GM20431 (cell line): Measurements from ENCODE around the gene NEGR1.

Source experiments
- in situ Hi-C: fragments of 300-500 bp; cut with MseI, MboI; formaldehyde crosslinking; loops from one replicate; pipeline ENCODE4 v1.15.0; 2020; ENCODE audit warnings: low sequenced_read_pairs; ENCODE audit not compliant: unreplicated experiment

NEGR1 gene

GRCh38 chr1:71804140-71804539 lies 478.2 kb downstream of the NEGR1 start:
- in situ Hi-C loops: no loop called here

- in situ Hi-C loops: no loop called here
Observed at GRCh38 chr1:71796006-71796405, 486.3 kb downstream of the NEGR1 start.

GRCh38 chr1:71792264-71792663 lies 490.1 kb downstream of the NEGR1 start:
- in situ Hi-C loops: no loop called here

DNA sequence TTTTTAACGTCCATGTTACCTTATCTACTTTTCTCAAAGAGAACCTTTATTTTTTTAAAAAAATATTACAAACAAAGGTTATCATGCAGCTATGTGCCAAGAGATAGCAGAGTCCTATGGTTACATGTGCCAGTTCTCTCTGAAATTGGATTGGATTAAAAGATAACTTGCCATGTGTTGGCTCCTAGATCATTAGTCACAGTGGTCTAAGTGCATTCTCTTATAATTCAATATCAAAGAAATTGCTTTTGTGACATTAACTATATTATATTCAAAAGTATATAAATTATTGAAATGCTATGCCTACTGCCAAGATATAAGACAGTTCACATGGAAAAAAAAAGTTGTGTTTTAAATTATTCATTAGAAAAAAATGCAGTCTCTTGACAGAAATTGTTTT lies 494.2 kb downstream of the NEGR1 start:
- in situ Hi-C loops: no loop called here

GRCh38 chr1:71787699-71788098 lies 494.6 kb downstream of the NEGR1 start:
- in situ Hi-C loops: no loop called here

DNA sequence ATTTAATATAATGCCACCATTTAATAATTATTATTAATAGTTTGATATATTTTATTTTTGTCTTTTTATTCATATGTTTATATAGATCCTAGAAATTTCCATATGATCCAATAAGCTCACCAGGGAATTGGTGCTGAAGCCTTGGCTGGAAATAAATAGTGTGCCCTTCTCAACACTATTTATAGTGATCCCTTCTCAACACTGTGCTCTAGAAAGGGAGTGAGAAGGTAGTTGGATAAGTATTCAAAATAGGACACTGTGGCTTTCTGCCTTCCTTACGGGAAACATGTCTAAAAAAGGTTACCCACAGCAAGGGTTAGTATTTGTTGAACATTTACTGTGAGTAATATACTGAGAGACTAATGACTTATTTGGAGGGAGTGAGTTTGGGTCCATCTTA lies 496.1 kb downstream of the NEGR1 start:
- in situ Hi-C loops: no loop called here

DNA sequence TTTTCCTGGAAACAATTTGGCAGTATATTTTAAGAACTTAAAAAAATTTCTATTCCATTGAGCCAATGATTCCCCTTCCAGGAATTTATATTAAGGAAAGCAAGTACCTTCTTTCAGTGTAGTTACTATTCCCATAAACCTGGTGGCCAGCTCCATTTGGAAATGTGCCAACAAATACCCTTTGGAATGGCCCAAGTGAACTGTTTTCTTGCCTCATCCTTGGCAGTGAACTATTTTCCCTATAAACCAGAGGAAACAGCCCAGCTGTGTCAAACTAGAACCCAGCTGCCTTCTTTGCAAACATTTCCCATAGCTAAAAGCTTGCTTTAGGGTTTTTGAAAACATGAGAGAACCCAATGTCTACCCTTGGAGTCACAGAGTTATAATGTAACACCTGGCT lies 496.9 kb downstream of the NEGR1 start:
- in situ Hi-C loops: no loop called here

DNA sequence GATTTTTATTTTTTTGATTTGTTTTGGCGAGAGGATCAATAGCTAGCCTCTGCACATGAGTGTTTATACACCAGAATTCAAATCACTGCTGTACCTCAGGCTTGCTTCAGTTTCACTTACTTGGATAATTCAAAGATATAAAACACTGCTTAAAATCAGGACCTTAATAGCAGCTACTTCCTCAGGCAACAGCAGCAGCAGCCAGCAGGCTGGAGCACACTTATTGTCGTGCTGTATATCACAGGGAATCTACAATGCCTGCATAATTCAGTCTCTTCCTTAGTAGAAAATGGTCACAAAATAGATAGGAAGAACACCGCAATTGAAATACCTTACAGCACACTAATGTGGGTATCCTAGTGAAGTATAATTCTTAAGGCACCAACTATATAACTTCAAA lies 497.3 kb downstream of the NEGR1 start:
- in situ Hi-C loops: no loop called here

DNA sequence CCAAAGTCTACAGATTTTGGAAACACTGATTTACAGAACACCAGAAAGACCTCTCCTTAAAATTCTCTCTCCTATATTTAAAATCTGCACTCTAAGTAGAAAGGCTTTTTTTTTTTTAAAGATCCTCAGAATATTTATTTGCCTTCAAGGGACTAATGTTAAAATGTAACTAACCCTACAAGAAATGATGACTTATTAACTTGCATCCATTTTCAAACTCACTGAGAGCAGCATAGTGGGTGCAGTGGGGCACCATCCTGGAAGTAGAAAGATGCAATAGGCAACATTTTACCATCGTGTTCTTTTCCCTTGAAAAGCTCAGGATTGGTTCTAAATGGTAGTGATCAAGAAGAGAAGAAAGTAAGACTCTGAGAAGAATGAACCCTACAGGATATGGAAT lies 498.1 kb downstream of the NEGR1 start:
- in situ Hi-C loops: no loop called here

GRCh38 chr1:71783071-71783470 lies 499.3 kb downstream of the NEGR1 start:
- in situ Hi-C loops: no loop called here

DNA sequence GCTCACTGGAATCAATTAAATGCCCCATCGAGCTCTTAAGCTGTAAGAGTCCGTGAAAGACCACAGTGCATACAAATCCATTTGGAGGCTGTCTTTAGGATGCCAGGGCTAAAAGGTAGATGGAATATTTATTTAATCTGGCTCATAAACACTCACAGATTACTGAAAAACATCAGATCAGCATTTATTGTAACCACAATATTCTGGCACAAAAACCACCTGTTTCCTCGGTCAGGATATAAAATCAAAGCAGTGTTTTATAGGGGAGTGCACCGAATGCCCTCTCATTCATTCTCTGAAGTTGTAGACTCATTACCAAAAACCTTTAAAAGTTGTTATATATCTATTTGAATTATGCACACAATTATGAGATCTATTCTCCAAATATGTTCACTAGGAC lies 500.9 kb downstream of the NEGR1 start:
- in situ Hi-C loops: no loop called here

DNA sequence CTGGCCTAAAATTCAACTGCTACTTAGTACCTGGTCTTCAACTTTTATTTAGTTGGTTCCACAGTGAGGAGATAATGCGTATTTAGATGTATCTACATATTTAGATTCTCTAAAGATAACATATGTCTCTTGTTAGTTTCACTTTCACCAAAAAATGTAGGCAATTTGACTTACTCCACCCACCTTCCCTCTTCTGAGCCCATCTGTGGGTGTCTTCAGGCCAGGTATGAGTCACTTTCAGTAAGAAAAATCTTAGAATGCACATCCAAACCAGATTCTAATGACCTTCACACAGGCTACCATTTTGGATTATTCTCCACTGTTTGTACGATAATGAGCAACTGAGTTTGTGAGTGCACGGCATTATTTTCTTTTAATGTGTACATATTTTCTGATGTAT lies 501.7 kb downstream of the NEGR1 start:
- in situ Hi-C loops: no loop called here

DNA sequence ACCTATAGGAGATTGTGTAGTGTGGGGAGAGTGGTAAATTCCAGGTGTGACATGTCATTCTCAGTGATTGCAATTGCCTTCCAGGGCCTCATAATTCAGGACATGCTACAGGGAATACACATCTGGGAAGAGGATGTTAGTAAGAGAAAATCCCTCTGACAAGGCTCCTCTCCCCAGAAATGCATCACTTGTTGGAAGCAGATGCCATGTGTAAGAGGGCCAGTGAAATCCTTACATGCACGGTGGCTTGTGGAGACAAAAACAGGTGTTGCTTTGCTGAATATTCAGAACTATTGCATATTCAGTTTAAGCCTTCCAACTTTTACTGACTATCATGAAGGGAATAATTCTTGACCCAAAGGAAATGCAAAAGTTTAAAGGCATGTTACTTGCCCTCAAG lies 503.4 kb downstream of the NEGR1 start:
- in situ Hi-C loops: no loop called here

DNA sequence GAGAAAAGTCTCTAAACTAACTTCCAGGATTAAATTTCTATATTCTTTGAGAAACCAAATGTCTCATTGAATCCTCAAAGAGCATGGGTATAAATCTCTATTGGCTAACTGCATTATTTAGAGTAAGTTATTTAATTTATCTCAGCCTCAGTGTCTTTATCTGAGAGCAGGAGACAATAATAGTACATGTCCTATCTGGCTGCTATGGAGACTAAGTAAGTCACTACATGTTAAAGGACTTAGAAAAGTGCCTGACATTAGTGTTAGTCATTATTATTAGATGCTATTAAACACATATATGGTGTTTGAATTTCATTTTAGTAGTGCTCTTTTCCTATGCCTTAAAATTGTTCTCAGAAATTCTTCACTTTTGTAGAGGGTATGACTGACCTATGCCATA lies 505.2 kb downstream of the NEGR1 start:
- in situ Hi-C loops: no loop called here

DNA sequence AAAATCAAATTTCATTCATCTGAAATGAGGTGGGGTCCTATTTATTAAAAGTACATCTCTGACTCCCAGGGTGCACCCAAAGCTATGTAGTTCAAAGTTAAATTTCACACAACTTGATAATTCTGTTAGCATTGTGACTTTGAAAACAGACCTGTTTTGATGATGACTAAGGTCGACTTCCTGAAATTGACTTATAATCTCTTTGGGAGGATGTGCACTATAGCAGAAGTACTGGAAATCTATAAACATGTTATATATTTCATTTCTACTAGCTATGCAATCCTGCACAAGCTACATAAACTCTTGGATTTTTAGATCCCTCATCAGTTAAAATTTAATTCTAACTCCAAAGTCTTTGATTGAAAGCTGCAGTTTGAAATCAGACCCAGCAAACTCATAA lies 507.6 kb downstream of the NEGR1 start:
- in situ Hi-C loops: no loop called here

DNA sequence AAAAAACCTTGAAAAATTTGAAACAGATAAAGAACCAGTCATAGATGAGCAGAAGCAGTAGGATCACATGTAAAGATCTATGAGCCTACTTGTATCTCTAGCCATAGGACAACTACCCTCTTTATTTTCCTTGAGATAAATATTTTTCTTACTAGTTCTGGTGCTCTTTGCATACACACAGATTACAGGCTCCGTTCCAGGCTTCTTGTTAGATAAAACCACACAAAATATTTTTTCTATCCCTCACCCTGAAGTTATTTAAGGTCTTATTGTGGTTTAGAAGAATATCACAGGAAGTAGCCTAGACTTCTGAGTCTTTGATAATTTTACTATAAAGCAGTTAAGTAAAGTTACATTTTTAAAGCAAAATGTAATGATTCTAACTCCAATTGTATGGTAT lies 512.2 kb downstream of the NEGR1 start:
- in situ Hi-C loops: no loop called here

GRCh38 chr1:71766748-71767147 lies 515.6 kb downstream of the NEGR1 start:
- in situ Hi-C loops: no loop called here

DNA sequence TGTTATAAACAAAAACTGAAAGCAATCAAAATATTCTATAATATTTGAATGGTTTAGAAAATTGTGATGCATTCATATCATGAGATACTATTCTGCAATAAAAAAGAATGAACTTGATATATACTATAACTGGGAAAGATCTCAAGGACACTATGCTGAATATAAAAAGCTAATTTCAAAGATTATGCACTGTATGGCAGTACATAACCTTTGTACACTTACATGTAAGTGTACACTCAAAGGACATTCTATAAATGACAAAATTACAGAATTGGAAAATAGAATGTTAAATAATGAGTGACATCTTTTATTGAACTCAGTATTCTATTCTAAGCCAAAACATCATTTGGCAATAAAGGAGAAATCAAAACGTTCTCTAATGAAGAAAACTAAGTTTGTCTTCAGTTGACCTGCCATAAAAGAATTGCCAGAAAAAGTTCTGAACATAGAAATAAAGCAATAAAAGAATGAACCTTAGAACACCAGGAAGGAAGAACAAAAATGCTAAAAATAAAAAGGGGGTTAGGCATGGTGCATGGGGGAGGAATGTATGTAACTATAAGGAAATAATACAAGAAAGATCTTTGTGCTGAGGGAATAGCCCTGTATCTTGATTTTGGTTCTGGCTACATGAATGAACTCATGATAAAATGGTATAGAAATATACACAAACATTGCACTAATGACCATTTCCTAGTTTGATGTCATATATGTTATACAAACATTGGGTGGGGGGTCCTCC lies 519.7 kb downstream of the NEGR1 start:
- in situ Hi-C loops: no loop called here

DNA sequence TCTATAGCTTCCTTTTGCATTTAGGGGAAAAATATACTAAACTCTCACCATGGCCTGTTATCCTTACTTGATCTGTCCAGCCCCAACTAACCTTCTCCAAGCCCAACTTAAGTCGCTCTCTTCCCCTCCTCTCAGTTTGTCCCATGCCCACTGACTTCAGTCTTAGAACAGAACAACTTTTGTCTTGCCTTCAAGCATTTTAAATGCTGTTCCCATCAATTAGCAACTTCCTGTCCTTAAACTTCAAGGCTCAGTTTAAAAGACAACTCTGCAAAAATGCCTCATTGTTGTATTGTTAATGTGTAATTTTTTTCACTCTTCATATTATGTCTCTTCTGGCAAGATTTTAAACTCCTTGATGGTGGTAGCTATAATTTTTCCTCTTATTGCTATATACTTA lies 526.9 kb downstream of the NEGR1 start:
- in situ Hi-C loops: no loop called here

DNA sequence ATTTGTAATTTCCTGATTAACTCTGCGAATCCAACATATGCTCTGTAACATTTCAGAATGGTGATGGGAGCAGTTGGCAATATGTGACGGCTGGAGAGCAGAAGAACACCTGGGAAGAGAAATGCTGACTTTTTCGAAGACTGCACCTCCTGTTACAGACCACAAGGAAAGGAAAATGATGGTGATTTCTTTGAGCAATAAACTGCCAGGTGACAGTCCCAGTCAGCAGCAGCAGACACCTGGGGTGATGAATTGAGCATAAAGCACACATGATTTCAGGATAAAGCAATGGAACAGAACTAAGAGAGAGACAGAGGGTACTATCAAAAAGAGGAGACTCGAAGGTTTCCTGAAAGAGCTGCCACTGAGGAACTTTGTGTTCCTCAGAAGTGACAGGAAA lies 528.6 kb downstream of the NEGR1 start:
- in situ Hi-C loops: no loop called here

GRCh38 chr1:71745326-71745725 lies 537.0 kb downstream of the NEGR1 start:
- in situ Hi-C loops: no loop called here

DNA sequence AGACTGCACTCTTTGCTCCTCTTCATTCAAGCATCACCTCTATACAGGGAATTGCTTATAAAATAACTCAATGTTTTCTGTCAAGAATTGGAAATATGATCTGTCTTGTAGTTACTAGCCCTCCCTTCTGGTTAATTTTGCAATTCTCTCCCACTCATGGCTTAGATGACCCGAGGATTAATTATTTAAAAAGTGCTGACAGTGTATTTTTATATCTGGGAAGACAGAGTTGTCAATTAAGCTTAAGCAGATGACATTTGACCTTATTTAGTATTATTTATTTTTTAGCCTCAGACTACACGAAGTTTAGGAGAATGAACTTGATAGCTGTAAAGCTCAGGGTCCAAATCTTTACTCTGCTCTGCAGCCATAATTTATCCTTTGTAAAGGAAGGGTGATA lies 538.5 kb downstream of the NEGR1 start:
- in situ Hi-C loops: no loop called here

GRCh38 chr1:71738910-71739309 lies 543.4 kb downstream of the NEGR1 start:
- in situ Hi-C loops: no loop called here
